ENCODE results near the gene PRADC1.
"Not testable (repeated sequence)": the region's sequence is repeated elsewhere in the genome, so short reads cannot be mapped to it uniquely, and the experiment has no call there.

PRADC1 gene

DNA sequence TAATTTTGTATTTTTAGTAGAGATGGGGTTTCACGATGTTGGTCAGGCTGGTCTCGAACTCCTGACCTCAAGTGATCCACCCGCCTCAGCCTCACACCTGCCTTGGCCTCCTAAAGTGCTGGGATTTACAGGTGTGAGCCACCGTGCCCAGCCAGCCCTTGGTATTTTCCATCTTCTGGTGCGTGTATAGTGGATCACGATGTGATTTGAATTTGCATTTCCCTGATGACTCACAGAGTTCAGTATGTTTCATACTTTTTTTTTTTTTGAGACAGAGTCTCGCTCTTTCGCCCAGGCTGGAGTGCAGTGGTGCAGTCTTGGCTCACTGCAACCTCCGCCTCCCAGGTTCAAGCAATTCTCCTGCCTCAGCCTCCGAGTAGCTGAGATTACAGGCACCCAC, 32.8 kb downstream of the PRADC1 start:
- not testable (repeated sequence) for DNase-seq

DNA sequence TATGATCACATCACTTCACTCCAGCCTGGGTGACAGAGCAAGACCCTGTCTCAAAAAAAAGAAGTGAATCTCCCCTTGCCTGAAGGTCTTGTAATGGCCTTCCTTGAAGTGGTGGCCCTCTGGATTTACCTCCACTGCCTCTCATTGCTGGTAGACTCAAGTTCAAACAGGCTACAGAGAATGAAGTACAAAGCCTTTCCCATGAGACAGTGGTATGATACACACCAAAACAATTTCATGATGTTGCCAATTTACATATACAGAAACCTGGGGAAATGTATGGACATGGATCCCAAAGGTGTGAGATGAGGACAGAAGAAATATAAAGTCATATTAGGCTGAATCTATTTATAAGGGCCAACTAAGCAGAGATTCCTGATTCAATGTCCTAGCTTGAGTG, 35.5 kb downstream of the PRADC1 start:
- no peak for DNase-seq

- no peak for DNase-seq
Measured at GRCh38 chr2:73187549-73187948, 45.5 kb downstream of the PRADC1 start.

- no peak for DNase-seq
Measured at GRCh38 chr2:73185965-73186364, 47.1 kb downstream of the PRADC1 start.

Data from hematopoietic multipotent progenitor cell treated with erythropoietin and hydrocortisone succinate and interleukin-3 and kit ligand, for 8 days (in vitro differentiated cells).